Trophoblast cell (in vitro differentiated cells and primary cell): Measurements from ENCODE around the gene EPN1.

Experiments
- DNase-seq, 2 donors: peaks; one replicate each; pipeline ENCODE4 v3.0.0-alpha.2; 2016
- H2AFZ ChIP-seq: 2 replicates; pipeline ENCODE4 v1.6.1; 2013; ENCODE audit warnings: low read length, moderate library complexity, mild to moderate bottlenecking; ENCODE audit not compliant: insufficient read depth, poor library complexity
- H2AK5ac ChIP-seq: 2 replicates; pipeline ENCODE4 v1.6.1; 2013; ENCODE audit warnings: mild to moderate bottlenecking, low read length
- H2BK120ac ChIP-seq: 2 replicates; pipeline ENCODE4 v1.6.1; 2013; ENCODE audit warnings: low read length, mild to moderate bottlenecking, moderate library complexity; ENCODE audit not compliant: insufficient read depth, poor library complexity
- H2BK12ac ChIP-seq: 2 replicates; pipeline ENCODE4 v1.6.1; 2013; ENCODE audit warnings: mild to moderate bottlenecking, low read length, moderate library complexity
- H2BK5ac ChIP-seq: 2 replicates; pipeline ENCODE4 v1.6.1; 2013; ENCODE audit warnings: low read length, low read depth, moderate library complexity, mild to moderate bottlenecking; ENCODE audit not compliant: poor library complexity
- H3K14ac ChIP-seq: 2 replicates; pipeline ENCODE4 v1.6.1; 2013; ENCODE audit warnings: mild to moderate bottlenecking, low read length
- H3K18ac ChIP-seq: 2 replicates; pipeline ENCODE4 v1.6.1; 2013; ENCODE audit warnings: mild to moderate bottlenecking, low read length
- H3K23ac ChIP-seq: 2 replicates; pipeline ENCODE4 v1.6.1; 2013; ENCODE audit warnings: low read length
- H3K27ac ChIP-seq: 2 replicates; pipeline ENCODE4 v1.5.1; 2013; ENCODE audit warnings: low read depth, mild to moderate bottlenecking, inconsistent platforms, low read length, moderate library complexity
- H3K27me3 ChIP-seq: 2 replicates; pipeline ENCODE4 v1.6.1; 2013; ENCODE audit warnings: inconsistent platforms, mild to moderate bottlenecking, low read length, moderate library complexity; ENCODE audit not compliant: insufficient read depth
- H3K36me3 ChIP-seq, 2 experiments: 1 replicate in 1 of 2; 2 replicates in 1 of 2; pipeline ENCODE4 v1.6.1; 2013; ENCODE audit warnings: low read length in 2 of 2, mild to moderate bottlenecking in 2 of 2, moderate library complexity in 1 of 2; ENCODE audit not compliant: insufficient read depth in 2 of 2, control insufficient read depth in 1 of 2
- H3K4ac ChIP-seq: 2 replicates; pipeline ENCODE4 v1.6.1; 2013; ENCODE audit warnings: low read depth, mild to moderate bottlenecking, low read length, moderate library complexity
- H3K4me1 ChIP-seq, 2 experiments: 1 replicate in 1 of 2; 2 replicates in 1 of 2; pipeline ENCODE4 v1.6.1; 2013; ENCODE audit warnings: low read length in 2 of 2, mild to moderate bottlenecking in 2 of 2, moderate library complexity in 1 of 2; ENCODE audit not compliant: insufficient read depth in 2 of 2, control insufficient read depth in 1 of 2
- H3K4me2 ChIP-seq: 2 replicates; pipeline ENCODE4 v1.6.1; 2013; ENCODE audit warnings: inconsistent platforms, mild to moderate bottlenecking, low read length, moderate library complexity
- H3K4me3 ChIP-seq: 2 replicates; pipeline ENCODE4 v1.5.1; 2013; ENCODE audit warnings: mild to moderate bottlenecking, low read depth, low read length, inconsistent platforms
- H3K79me1 ChIP-seq: one replicate; pipeline ENCODE4 v1.6.1; 2013; ENCODE audit warnings: low read length
- H3K79me2 ChIP-seq: 2 replicates; pipeline ENCODE4 v1.6.1; 2013; ENCODE audit warnings: low read length, mild to moderate bottlenecking; ENCODE audit not compliant: control insufficient read depth, insufficient read depth, poor library complexity
- H3K9ac ChIP-seq: 2 replicates; pipeline ENCODE4 v1.6.1; 2013; ENCODE audit warnings: mild to moderate bottlenecking, low read length
- H3K9me3 ChIP-seq: 2 replicates; pipeline ENCODE4 v1.6.1; 2013; ENCODE audit warnings: low read depth, mild to moderate bottlenecking, control low read depth, inconsistent platforms, low read length; ENCODE audit not compliant: insufficient read depth
- H4K12ac ChIP-seq: 2 replicates; pipeline ENCODE4 v1.6.1; 2013; ENCODE audit warnings: low read depth, mild to moderate bottlenecking, low read length, moderate library complexity
- H4K8ac ChIP-seq: 2 replicates; pipeline ENCODE4 v1.6.1; 2013; ENCODE audit warnings: low read depth, mild to moderate bottlenecking, low read length, moderate library complexity
- H4K91ac ChIP-seq: one replicate; pipeline ENCODE4 v1.6.1; 2013; ENCODE audit warnings: low read depth, mild to moderate bottlenecking, low read length, moderate library complexity
- WGBS: extraction: QIAGEN DNeasy Blood & Tissue Kit; methylation state at CpG from one replicate; pipeline ENCODE4 v1.1.7; 2013; ENCODE audit warnings: missing lambda C conversion rate; ENCODE audit not compliant: insufficient read length, insufficient coverage; ENCODE audit errors: extremely low coverage; 5-methylcytosine and 5-hydroxymethylcytosine counted together

EPN1 gene

DNA sequence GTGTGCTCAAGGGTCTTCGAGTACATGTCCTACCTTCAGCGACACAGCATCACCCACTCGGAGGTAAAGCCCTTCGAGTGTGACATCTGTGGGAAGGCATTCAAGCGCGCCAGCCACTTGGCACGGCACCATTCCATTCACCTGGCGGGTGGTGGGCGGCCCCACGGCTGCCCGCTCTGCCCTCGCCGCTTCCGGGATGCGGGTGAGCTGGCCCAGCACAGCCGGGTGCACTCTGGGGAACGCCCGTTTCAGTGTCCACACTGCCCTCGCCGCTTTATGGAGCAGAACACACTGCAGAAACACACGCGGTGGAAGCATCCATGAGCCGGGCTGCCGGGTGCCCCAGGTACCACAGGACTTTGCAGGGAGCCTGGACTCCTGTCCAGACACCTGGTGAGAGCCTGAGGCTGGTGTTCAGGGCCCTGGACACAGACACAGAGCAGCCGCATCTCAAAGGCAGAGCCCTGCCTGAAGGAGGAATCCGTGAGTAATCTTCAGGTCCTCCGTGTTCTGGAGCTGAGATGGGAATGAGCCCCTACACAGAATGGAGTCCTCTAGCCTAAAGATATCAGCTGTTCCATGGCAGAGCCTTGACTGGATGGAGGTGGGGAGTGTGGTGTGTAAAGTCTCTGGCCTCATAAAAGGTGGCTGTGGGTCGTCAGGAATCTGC is 30.0 kb upstream of the EPN1 start:
- Histone ChIP-seq H3K18ac (no peak overlapping the region), H3K4me1 (peaks cover 16 to 30% of the 10 kb centered on the region in 2 experiments), H3K4me2 (peak overlapping the region; percentile 87), H3K27ac (no peak overlapping the region), H2BK120ac (no peak overlapping the region), H3K36me3 (peaks cover 16 to 18% of the 10 kb centered on the region in 2 experiments), H3K27me3 (no peaks in the 10 kb centered on the region), H4K8ac (no peak overlapping the region), H2BK5ac (no peak overlapping the region), H3K4me3 (no peak overlapping the region), H3K9me3 (no peaks in the 10 kb centered on the region), H3K14ac (no peak overlapping the region), H4K91ac (no peak overlapping the region), H4K12ac (no peak overlapping the region), H2AFZ (no peak overlapping the region), H3K79me1 (peaks cover 31% of the 10 kb centered on the region), H3K23ac (no peak overlapping the region), H3K4ac (peak overlapping the region; percentile 96), H2BK12ac (no peak overlapping the region), H3K9ac (no peak overlapping the region), H2AK5ac (no peak overlapping the region), H3K79me2 (peaks cover 27% of the 10 kb centered on the region)
- no peak for DNase-seq
- no CpG with 5 or more reads among the region's 28 CpGs for WGBS

DNA sequence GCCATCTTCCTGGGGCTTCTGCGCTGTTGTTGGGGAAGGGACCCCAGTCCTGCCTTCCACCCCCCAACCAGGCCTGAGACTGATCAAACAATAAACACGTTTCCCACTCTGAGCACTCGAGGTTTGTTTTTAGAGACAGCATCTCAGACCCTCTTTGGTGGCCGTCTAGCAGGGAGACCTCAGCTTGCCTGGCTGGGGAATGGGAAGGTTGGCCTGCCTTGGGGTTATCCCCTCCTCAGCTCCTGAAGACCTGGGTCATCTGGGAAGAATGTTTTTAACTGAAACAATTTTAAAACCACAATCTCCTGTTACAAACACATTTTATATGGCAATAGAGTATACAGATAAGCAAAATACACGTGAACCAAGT is 29.5 kb upstream of the EPN1 start:
- Histone ChIP-seq H3K79me2 (peaks cover 25% of the 10 kb centered on the region), H3K9me3 (no peaks in the 10 kb centered on the region), H2AFZ (no peak overlapping the region), H2AK5ac (no peak overlapping the region), H3K4me3 (no peak overlapping the region), H3K79me1 (peaks cover 29% of the 10 kb centered on the region), H4K8ac (no peak overlapping the region), H3K23ac (no peak overlapping the region), H4K91ac (no peak overlapping the region), H3K14ac (no peak overlapping the region), H2BK12ac (no peak overlapping the region), H3K9ac (no peak overlapping the region), H2BK120ac (no peak overlapping the region), H3K36me3 (peaks cover 18 to 23% of the 10 kb centered on the region in 2 experiments), H3K4me1 (peaks cover 11 to 25% of the 10 kb centered on the region in 2 experiments), H3K27ac (no peak overlapping the region), H2BK5ac (no peak overlapping the region), H3K4me2 (no peak overlapping the region), H3K27me3 (no peaks in the 10 kb centered on the region), H4K12ac (no peak overlapping the region), H3K4ac (no peak overlapping the region), H3K18ac (no peak overlapping the region)
- no CpG with 5 or more reads among the region's 5 CpGs for WGBS
- DNase-seq, result no peak

DNA sequence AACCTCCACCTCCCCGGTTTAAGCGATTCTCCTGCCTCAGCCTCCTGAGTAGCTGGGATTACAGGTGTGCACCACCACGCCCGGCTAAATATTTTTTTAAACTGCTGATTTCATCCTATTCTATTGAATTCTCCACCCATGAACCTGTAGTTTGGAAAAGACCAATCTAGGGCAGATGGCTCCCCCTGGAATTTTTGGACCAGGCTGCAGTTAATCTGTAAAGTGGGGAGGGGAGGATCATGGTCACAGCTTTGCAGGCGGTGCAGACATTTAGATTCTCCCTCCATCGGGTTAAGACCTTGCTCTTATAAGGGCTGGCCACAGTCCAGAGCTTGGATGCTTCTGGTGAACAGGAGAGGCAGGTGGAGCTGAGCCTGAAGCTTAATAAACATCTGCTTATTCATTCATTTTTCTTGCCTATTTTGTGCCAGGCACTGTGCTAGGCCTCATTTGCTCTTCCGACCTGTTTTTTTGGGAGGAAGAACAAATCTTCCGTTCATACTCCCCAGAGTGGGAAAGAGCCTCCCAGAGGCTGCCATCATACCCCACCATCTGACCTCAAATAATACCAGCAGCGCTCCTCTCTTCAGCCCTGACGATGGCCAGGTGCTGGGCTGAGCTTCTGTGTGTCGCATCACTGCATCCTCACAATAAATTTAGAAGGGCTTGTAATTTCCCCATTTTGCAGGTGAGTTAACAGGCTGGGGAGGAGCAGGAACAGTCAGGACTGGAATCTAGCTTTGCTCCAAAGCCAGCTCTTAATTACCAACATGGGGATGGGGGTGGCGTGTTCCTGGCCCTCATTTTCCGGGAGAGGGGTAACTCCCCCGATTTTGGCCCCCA is 27.9 kb upstream of the EPN1 start:
- peak overlapping the region; percentile 16 for H3K18ac ChIP-seq
- peak overlapping the region; percentile 23 for H3K14ac ChIP-seq
- peak overlapping the region; percentile 93 for H4K91ac ChIP-seq
- no peak overlapping the region for H3K4ac ChIP-seq
- peaks cover 19% of the 10 kb centered on the region for H3K79me2 ChIP-seq
- no peak overlapping the region for H2BK12ac ChIP-seq
- no peak overlapping the region for H3K23ac ChIP-seq
- H2BK5ac ChIP-seq, result peak overlapping the region; percentile 13
- H2BK120ac ChIP-seq, result no peak overlapping the region
- DNase-seq, result peak in 1 of 2 donors; percentile 38
- H3K4me2 ChIP-seq, result peak overlapping the region; percentile 92
- H2AFZ ChIP-seq, result no peak overlapping the region
- peak overlapping the region; percentile 54 for H4K12ac ChIP-seq
- peak overlapping the region; percentile 85 for H4K8ac ChIP-seq
- peak overlapping the region; percentile 93 for H3K4me3 ChIP-seq
- no peaks in the 10 kb centered on the region for H3K9me3 ChIP-seq
- WGBS, result no CpG with 5 or more reads among the region's 14 CpGs
- peak overlapping the region; percentile 51 for H3K9ac ChIP-seq
- H3K4me1 ChIP-seq, result peaks cover 11 to 24% of the 10 kb centered on the region in 2 experiments
- no peak overlapping the region for H2AK5ac ChIP-seq
- no peak overlapping the region for H3K27ac ChIP-seq
- no peaks in the 10 kb centered on the region for H3K27me3 ChIP-seq
- H3K36me3 ChIP-seq, result peaks cover 26% of the 10 kb centered on the region in 2 experiments
- H3K79me1 ChIP-seq, result peaks cover 20% of the 10 kb centered on the region

DNA sequence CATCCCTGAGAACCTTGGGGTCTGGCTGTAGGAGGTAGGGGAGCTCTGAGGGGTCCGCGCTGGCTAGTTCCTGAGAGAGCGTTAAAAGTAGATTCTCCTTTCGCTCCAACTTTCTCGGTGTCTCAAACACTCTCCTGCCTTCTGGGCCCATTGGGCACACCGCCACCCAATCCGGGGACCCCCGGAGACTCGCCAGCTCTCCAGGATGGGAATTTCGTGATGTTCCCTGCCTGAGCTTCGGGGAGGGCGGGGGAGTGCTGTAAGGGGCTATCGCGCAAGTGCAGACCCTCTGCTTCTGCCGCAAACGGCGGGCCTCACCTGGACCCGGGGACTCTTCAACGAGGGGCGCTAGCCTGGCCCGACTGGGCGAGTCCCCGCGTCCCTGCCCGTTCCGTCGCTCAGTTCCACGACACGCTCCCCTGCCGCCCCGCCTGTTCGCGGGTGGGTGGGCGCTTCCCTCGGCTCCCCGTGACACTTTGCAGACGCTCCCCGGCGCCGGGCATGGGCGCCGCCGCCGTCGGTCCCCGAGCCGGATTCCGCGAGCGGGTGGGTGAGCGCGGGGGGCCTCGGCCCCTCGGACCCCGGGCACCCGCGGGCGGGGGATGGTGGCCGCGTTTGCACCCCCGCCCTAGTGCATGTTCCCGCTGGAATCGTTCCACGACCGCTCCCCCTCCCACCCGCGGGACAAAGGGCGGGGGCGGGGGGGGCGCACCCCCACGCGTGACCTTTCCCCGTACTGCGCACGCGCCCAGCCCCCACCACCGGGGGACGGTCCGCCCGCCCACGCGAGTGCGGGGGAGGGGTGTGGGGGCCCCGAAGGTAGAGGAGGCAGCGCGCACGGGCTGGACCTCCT is 27.1 kb upstream of the EPN1 start, which contains the start of gene CCDC106:
Gene CCDC106, plus strand, starts transcription at position 481 of the 853 bp plus-strand sequence. CDS start 835 bp downstream, outside the sequence.
- Histone ChIP-seq H2BK12ac (peak within 1 kb of the TSS; percentile 75), H3K27ac (peak within 1 kb of the TSS; percentile 63), H3K36me3 (peaks cover 31 to 32% of the 10 kb centered on the region in 2 experiments), H3K27me3 (no peaks in the 10 kb centered on the region), H2BK5ac (peak within 1 kb of the TSS; percentile 95), H2AK5ac (peak within 1 kb of the TSS; percentile 43), H3K79me1 (peaks cover 15% of the 10 kb centered on the region), H4K91ac (peak within 1 kb of the TSS; percentile 93), H3K4me1 (peaks cover 6 to 17% of the 10 kb centered on the region in 2 experiments), H3K4ac (peak within 1 kb of the TSS; percentile 67), H3K14ac (peak within 1 kb of the TSS; percentile 90), H3K4me3 (peak within 1 kb of the TSS; percentile 93), H3K9me3 (no peaks in the 10 kb centered on the region), H3K18ac (peak within 1 kb of the TSS; percentile 98), H3K9ac (peak within 1 kb of the TSS; percentile 97), H3K79me2 (peaks cover 19% of the 10 kb centered on the region), H3K4me2 (peak within 1 kb of the TSS; percentile 92), H3K23ac (no peak within 1 kb of the TSS), H4K8ac (peak within 1 kb of the TSS; percentile 85), H2BK120ac (peak within 1 kb of the TSS; percentile 89), H4K12ac (peak within 1 kb of the TSS; percentile 79), H2AFZ (peak within 1 kb of the TSS; percentile 94)
- peak in 1 of 2 donors; percentile 44 for DNase-seq
- no CpG with 5 or more reads among the region's 87 CpGs for WGBS
